HG02938 (cell line): ENCODE measurements around the gene HOXA9.

ENCODE experiments used
- ATAC-seq: cut with Tn5 transposase; IDR thresholded peaks from one replicate; pipeline ENCODE4 v1.9.1; 2021; ENCODE audit warnings: mild to moderate bottlenecking, moderate library complexity; ENCODE audit not compliant: unreplicated experiment

The HOXA9 gene

GRCh38 chr7:27188386-27189294 is 23.3 kb upstream of the HOXA9 start:
- no peak for ATAC-seq

- ATAC-seq = no peak
Measured at GRCh38 chr7:27187475-27188385, 22.4 kb upstream of the HOXA9 start.

GRCh38 chr7:27186668-27187474 is 21.5 kb upstream of the HOXA9 start:
- no peak for ATAC-seq

GRCh38 chr7:27185854-27186667 is 20.7 kb upstream of the HOXA9 start:
- no peak for ATAC-seq

GRCh38 chr7:27185013-27185853 is 19.9 kb upstream of the HOXA9 start, which contains the start of gene HOXA11:
HOXA11 (minus strand) TSS chr7:27185232; CDS start chr7:27185144, 88 bp downstream.
- ATAC-seq = no peak

- no peak for ATAC-seq
Measured at GRCh38 chr7:27184337-27185012, 19.1 kb upstream of the HOXA9 start.

GRCh38 chr7:27183682-27184336 is 18.5 kb upstream of the HOXA9 start:
- no peak for ATAC-seq

- ATAC-seq = no peak
Measured at GRCh38 chr7:27182861-27183681, 17.7 kb upstream of the HOXA9 start.

GRCh38 chr7:27182285-27182841 is 17.0 kb upstream of the HOXA9 start:
- ATAC-seq = no peak

GRCh38 chr7:27181795-27182275 is 16.5 kb upstream of the HOXA9 start:
- ATAC-seq = no peak

GRCh38 chr7:27180431-27181420 is 15.4 kb upstream of the HOXA9 start:
- ATAC-seq = no peak

GRCh38 chr7:27179503-27180430 is 14.4 kb upstream of the HOXA9 start:
- no peak for ATAC-seq

GRCh38 chr7:27179030-27179429 is 13.7 kb upstream of the HOXA9 start:
- no peak for ATAC-seq

GRCh38 chr7:27178366-27178765 is 13.0 kb upstream of the HOXA9 start:
- ATAC-seq = no peak
